Right lobe of liver (tissue), 6 donors: ENCODE measurements around the gene MYT1. TPM values are rescaled to one million over a fixed set of nuclear protein-coding genes. Genes with fewer than 3 reads are reported as not detected.

Experiments
- ATAC-seq, 4 donors: fragments of 200-7000 bp; cut with Tn5 transposase; one replicate each; pipeline ENCODE4 v1.9.1; 2020; ENCODE audit warnings: mild to moderate bottlenecking in 4 of 4, moderate library complexity in 4 of 4
- DNase-seq, 3 donors: peaks; one replicate each; pipeline ENCODE4 v3.0.0-alpha.2; 2020
- H3K27ac ChIP-seq, 3 donors: fragments of 200-600 bp; one replicate each; pipeline ENCODE4 v1.8.0; 2022
- H3K27me3 ChIP-seq, 2 donors: fragments of 200-600 bp; one replicate each; pipeline ENCODE4 v1.8.0; 2022
- H3K36me3 ChIP-seq, 4 donors: fragments of 200-600 bp; sonication (generic) in 1 of 4; one replicate each; pipeline versions ENCODE4 v1.5.1 to v1.8.0; 2017 to 2022; ENCODE audit warnings: control low read depth in 1 of 4
- H3K4me1 ChIP-seq, 4 donors: fragments of 200-600 bp; sonication (generic) in 1 of 4; one replicate each; pipeline versions ENCODE4 v1.5.1 to v1.8.0; 2017 to 2022; ENCODE audit warnings: control low read depth in 1 of 4
- H3K4me3 ChIP-seq, 3 donors: fragments of 200-600 bp; one replicate each; pipeline ENCODE4 v1.8.0; 2022
- H3K9me3 ChIP-seq, 4 donors: fragments of 200-600 bp; sonication (generic) in 1 of 4; one replicate each; pipeline versions ENCODE4 v1.5.1 to v1.8.0; 2017 to 2022; ENCODE audit warnings: control low read depth in 1 of 4
- POLR2A ChIP-seq: fragments of 450-650 bp; IDR thresholded peaks from one replicate; pipeline ENCODE4 v1.6.1; 2017; ENCODE audit warnings: antibody characterized with exemption, mild to moderate bottlenecking
- WGBS: methylation state at CpG from one replicate; pipeline ENCODE4 v1.1.6; 2018; ENCODE audit warnings: low coverage, low lambda C conversion rate; ENCODE audit not compliant: insufficient coverage; ENCODE audit errors: missing lambda C conversion rate; 5-methylcytosine and 5-hydroxymethylcytosine counted together
- intact Hi-C, 2 donors: fragments of 100-400 bp; cut with DNase I; formaldehyde crosslinking; loops; one replicate each; pipeline versions ENCODE4 v1.11.2 to v1.14.1; 2022
- total RNA-seq, 6 experiments: library from RNA; depleted of rRNA in 2 of 6; stranded (reverse); fragments of >200 nt in 2 of 6; fragmentation: NEBNext Ultra II Directional in 3 of 6; extraction: Animal tissue kit (Norgen Biotek cat#: 25700) in 3 of 6; gene quantifications; one replicate each; pipeline versions ENCODE4 v1.1.0 to v1.2.4, GENCODE V29; 2016 to 2023
- TF ChIP-seq, protein P1 (sequence below), 4 donors: fragments of 200-600 bp in 3 of 4; fragments of 450-650 bp in 1 of 4; IDR thresholded peaks; one replicate each; pipeline versions ENCODE4 v1.5.1 to v1.8.0; 2016 to 2022; ENCODE audit warnings: antibody characterized with exemption in 4 of 4, mild to moderate bottlenecking in 2 of 4
- donor health status: DM: no; HTN: yes; CAD: no.
- donor health status: DM: no; HTN: no; CAD: no.
- donor health status: DM: no; HTN: no; CAD: no.
- donor health status: DM: no; HTN: yes; CAD: no.
- donor health status: DM: no; HTN: yes; CAD: no.

The MYT1 gene
- total RNA-seq, 6 experiments from 2014 or later: 0.06 to 0.09 TPM; not detected in 4

DNA sequence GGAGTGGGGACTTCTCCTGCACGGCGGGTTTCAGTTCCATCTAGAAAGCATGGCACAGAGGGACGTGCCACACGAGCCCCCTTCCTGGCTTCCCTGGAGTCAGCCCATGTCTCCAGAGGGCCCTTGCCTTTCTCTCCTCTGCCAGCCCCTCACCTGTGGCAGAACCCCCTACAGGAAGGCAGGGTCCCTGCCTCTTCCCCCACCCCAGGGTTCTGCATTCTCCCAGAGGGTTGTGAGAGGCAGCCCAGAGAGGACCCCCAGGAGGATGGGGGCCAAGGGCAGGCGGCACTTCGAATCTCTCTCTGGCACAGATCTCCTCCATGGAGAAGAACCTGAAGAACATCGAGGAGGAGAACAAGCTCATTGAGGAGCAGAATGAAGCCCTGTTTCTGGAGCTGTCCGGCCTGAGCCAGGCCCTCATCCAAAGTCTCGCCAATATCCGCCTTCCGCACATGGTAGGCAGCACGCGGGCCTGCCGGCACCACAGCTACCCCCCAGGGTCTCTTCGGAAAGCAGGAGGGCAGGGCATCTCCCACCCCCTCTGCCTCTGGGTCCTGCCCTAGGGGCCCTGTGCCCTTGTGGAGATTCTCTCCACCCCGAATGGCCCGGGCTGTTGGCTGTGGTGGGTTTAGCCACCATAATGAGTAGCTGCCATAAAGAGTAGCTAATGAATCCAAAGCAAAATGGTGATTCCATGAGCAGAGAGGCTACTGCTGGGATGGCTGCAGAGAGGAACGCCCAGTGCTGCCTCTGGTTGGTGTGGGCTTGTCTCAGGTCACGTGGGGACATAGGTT, 75.4 kb downstream of the MYT1 start:
- H3K27me3 ChIP-seq: no peaks in the 10 kb centered on the region
- H3K27ac ChIP-seq: no peak overlapping the region
- no peak for TF ChIP-seq POLR2A
- TF ChIP-seq, protein P1, sequence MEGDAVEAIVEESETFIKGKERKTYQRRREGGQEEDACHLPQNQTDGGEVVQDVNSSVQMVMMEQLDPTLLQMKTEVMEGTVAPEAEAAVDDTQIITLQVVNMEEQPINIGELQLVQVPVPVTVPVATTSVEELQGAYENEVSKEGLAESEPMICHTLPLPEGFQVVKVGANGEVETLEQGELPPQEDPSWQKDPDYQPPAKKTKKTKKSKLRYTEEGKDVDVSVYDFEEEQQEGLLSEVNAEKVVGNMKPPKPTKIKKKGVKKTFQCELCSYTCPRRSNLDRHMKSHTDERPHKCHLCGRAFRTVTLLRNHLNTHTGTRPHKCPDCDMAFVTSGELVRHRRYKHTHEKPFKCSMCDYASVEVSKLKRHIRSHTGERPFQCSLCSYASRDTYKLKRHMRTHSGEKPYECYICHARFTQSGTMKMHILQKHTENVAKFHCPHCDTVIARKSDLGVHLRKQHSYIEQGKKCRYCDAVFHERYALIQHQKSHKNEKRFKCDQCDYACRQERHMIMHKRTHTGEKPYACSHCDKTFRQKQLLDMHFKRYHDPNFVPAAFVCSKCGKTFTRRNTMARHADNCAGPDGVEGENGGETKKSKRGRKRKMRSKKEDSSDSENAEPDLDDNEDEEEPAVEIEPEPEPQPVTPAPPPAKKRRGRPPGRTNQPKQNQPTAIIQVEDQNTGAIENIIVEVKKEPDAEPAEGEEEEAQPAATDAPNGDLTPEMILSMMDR (IDR thresholded peaks at IDR 0.05): no peak
- no peaks in the 10 kb centered on the region for H3K36me3 ChIP-seq
- no peak for ATAC-seq
- peaks cover 0 to 47% (median 25%) of the 10 kb centered on the region in 4 donors for H3K4me1 ChIP-seq
- WGBS: 83% methylated on average over 13 of the region's 19 CpGs
- no peaks in the 10 kb centered on the region for H3K9me3 ChIP-seq
- H3K4me3 ChIP-seq: no peak overlapping the region
- peak; percentile 12 to 40 (median 39) for DNase-seq
- intact Hi-C loops: no loop called here

DNA sequence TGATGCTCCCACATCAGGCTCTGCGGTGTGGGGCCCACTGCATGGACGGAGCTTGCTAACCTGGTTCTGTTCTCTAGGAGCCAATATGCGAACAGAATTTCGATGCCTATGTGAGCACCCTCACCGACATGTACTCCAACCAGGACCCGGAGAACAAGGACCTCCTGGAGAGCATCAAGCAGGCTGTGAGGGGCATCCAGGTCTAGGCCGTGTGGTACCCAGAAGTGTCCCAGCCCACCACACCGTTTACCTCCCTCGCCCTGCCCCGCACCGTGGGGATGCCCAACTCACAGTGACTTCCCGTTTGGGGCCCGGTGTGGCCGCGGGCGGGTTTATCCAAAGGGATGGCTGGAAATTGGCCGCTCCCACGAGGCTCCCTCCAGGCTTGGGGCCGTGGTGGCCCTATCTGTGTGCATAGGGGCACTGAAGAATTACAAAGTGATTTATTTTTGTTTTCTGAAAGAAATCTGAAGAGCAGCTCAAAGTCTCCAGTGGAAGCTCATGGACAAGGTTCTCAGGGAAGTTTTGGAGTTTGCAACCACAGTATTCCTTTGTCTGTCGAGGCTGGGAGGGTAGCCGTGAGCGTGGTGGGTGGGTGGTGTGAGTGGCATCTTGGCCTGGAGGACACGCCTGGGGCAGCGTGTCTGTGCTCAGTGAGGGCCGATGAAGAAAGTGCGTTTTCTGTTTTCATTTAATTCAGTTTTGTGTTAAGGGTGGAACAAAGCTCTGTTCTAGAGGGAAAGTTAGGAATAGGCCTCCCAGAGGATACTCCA, 76.2 kb downstream of the MYT1 start:
- TF ChIP-seq, protein P1 (IDR thresholded peaks at IDR 0.05): no peak
- no peak for TF ChIP-seq POLR2A
- Histone ChIP-seq H3K9me3 (no peaks in the 10 kb centered on the region), H3K36me3 (no peaks in the 10 kb centered on the region), H3K27ac (no peak overlapping the region), H3K4me3 (no peak overlapping the region), H3K27me3 (no peaks in the 10 kb centered on the region), H3K4me1 (peaks cover 0 to 47% (median 25%) of the 10 kb centered on the region in 4 donors)
- DNase-seq (peak in 2 of 3 donors; percentile 45 to 49), ATAC-seq (no peak)
- intact Hi-C loops: no loop called here
- 89% methylated on average over 14 of the region's 26 CpGs for WGBS

DNA sequence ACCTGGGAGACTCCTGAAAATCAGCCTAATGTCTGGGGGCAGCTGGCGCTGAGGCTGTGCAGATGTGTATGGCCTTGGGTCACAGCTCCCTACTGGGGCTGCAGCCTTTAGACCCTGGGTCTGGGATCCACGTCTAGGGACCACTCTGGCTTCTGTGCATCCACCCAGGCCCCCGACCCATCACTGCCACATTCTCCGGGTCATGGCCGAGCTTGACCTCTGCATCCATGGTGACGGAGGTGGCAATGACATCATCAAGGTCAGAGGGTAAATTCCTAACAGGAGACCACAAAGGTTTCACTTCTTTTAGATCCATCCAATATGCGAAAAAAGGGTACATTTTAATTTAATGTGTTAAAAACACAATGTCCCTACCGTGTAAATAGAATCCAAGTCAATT, 76.8 kb downstream of the MYT1 start:
- intact Hi-C loops: no loop called here
- Histone ChIP-seq H3K36me3 (no peaks in the 10 kb centered on the region), H3K9me3 (no peaks in the 10 kb centered on the region), H3K27me3 (no peaks in the 10 kb centered on the region), H3K4me1 (peaks cover 0 to 47% (median 25%) of the 10 kb centered on the region in 4 donors), H3K4me3 (no peak overlapping the region), H3K27ac (no peak overlapping the region)
- no peak for ATAC-seq
- peak in 2 of 3 donors; percentile 37 to 40 for DNase-seq
- TF ChIP-seq, protein P1 (IDR thresholded peaks at IDR 0.05): no peak
- no peak for TF ChIP-seq POLR2A
- WGBS: 53% methylated on average over 5 of the region's 8 CpGs

DNA sequence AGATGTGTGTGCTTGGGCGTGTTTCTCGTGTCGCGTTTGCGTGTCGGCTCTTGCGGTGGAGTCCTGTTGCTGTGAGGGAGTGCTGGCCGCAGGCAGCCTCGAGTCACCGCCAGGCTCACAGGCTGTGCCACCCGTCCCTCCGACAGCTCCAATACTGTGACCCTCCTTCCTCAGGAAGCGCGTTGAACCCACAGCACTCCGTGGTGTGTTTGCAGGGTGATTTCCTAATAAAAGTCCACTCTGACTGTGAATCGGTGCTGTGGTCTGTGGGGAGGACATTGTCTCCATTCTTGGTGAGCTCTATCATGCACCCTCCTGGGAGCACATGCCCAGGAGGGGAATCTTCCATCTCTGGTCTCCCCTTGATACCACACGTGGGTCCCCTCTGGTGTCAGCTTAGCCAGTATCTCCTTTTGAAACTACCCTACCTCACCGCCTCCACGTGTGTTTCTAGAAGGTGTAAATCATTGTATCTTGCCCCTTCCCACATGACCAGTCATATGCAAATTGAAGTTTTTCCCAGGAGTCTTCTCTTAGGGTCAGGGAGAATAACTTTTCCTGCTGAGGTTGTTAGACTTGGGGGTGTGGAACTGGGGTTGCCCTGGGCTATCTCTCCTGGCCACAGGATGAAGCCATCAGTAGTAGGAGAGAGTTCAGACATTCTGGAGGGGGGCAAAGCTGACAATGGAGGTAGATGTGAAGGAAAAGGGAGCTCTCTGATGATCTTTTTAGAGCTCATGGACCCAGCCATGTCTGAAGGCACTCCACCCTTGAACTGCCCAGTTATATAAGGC, 77.9 kb downstream of the MYT1 start:
- DNase-seq: peak in 2 of 3 donors; percentile 38 to 49
- Histone ChIP-seq H3K4me3 (no peak overlapping the region), H3K27ac (peak overlapping the region; percentile 47 to 80 (median 75)), H3K4me1 (peaks cover 0 to 40% (median 20%) of the 10 kb centered on the region in 4 donors), H3K36me3 (no peaks in the 10 kb centered on the region), H3K27me3 (no peaks in the 10 kb centered on the region), H3K9me3 (no peaks in the 10 kb centered on the region)
- ATAC-seq: peak in 1 of 4 donors; percentile 3
- 59% methylated on average over 16 of the region's 19 CpGs for WGBS
- intact Hi-C loops: no loop called here
- no peak for TF ChIP-seq POLR2A
- TF ChIP-seq, protein P1 (IDR thresholded peaks at IDR 0.05): no peak
